Measurements from ENCODE around the gene SLC25A6.
A peak's percentile ranks its signal among the peaks of the same experiment; 100 is the strongest.
"Not testable (repeated sequence)": the region's sequence is repeated elsewhere in the genome, so short reads cannot be mapped to it uniquely, and the experiment has no call there.

The SLC25A6 gene

GRCh38 chrX:1391707-1392375, at the start of gene SLC25A6:
Gene SLC25A6 (minus strand): TSS chrX:1392113. CDS start chrX:1392009, 104 bp downstream.
- DNase-seq = peak; percentile 96

GRCh38 chrX:1440506-1440905, 48.6 kb upstream of the SLC25A6 start:
- DNase-seq = no peak

- DNase-seq = no peak
Observed at GRCh38 chrX:1435241-1435895, 43.5 kb upstream of the SLC25A6 start.

- no peak for DNase-seq
Observed at GRCh38 chrX:1434871-1435240, 42.9 kb upstream of the SLC25A6 start.

- DNase-seq = no peak
Observed at GRCh38 chrX:1433646-1434357, 41.9 kb upstream of the SLC25A6 start.

- no peak for DNase-seq
Observed at GRCh38 chrX:1430451-1430850, 38.5 kb upstream of the SLC25A6 start.

- no peak for DNase-seq
Observed at GRCh38 chrX:1427756-1428155, 35.8 kb upstream of the SLC25A6 start.

- not testable (repeated sequence) for DNase-seq
Observed at GRCh38 chrX:1426321-1426720, 34.4 kb upstream of the SLC25A6 start.

- no peak for DNase-seq
Observed at GRCh38 chrX:1425381-1425780, 33.5 kb upstream of the SLC25A6 start.

- no peak for DNase-seq
Observed at GRCh38 chrX:1424147-1424851, 32.4 kb upstream of the SLC25A6 start.

GRCh38 chrX:1423215-1423614, 31.3 kb upstream of the SLC25A6 start:
- DNase-seq = no peak

GRCh38 chrX:1422135-1422465, 30.2 kb upstream of the SLC25A6 start:
- DNase-seq = no peak

GRCh38 chrX:1421433-1422134, 29.7 kb upstream of the SLC25A6 start:
- DNase-seq = no peak

- DNase-seq = peak; percentile 68
Observed at GRCh38 chrX:1420371-1420770, 28.5 kb upstream of the SLC25A6 start.

GRCh38 chrX:1419545-1420355, 27.8 kb upstream of the SLC25A6 start:
- DNase-seq = no peak

GRCh38 chrX:1418901-1419544, 27.1 kb upstream of the SLC25A6 start:
- DNase-seq = no peak

- no peak for DNase-seq
Observed at GRCh38 chrX:1417921-1418771, 26.2 kb upstream of the SLC25A6 start.

- no peak for DNase-seq
Observed at GRCh38 chrX:1416965-1417760, 25.2 kb upstream of the SLC25A6 start.

GRCh38 chrX:1416327-1416784, 24.4 kb upstream of the SLC25A6 start:
- DNase-seq = no peak
